Posterior cingulate gyrus (tissue), 11 donors: ENCODE results near the gene MSRB3.
A peak's percentile ranks its signal among the peaks of the same experiment; 100 is the strongest.

Source experiments
- DNase-seq, 10 donors: peaks; one replicate each; pipeline versions ENCODE4 v3.0.0 to v3.0.0-alpha.2; 2020 to 2021; ENCODE audit warnings: mixed read lengths in 3 of 10
- intact Hi-C: fragments of 100-400 bp; cut with DNase I; formaldehyde crosslinking; loops from one replicate; pipeline ENCODE4 v1.15.1; 2023

The MSRB3 gene

DNA sequence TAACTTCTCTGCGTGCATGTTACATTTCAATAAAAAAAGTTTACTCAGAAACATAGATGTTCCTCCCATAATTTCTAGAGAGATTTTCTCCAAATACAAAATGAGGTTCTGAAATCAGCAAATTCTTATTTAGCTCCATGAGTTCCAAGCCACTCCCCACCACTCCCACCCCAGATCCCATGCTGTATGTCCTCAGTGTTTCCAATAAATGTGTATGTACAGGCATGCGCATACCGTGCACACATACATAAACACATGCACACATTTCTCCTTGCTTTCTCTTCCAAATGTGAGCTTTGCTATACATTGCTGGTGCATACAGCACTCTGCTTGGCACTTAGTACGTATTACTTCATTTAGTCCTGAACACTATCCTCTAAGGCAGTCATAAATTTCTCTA lies 209.7 kb downstream of the MSRB3 start:
- no peak for DNase-seq
- intact Hi-C loops = no loop called here

- intact Hi-C loops = no loop called here
- no peak for DNase-seq
Measured at GRCh38 chr12:65490250-65490649, 211.8 kb downstream of the MSRB3 start.

GRCh38 chr12:65492998-65493912 lies 214.8 kb downstream of the MSRB3 start:
- DNase-seq = no peak
- intact Hi-C loops = no loop called here

DNA sequence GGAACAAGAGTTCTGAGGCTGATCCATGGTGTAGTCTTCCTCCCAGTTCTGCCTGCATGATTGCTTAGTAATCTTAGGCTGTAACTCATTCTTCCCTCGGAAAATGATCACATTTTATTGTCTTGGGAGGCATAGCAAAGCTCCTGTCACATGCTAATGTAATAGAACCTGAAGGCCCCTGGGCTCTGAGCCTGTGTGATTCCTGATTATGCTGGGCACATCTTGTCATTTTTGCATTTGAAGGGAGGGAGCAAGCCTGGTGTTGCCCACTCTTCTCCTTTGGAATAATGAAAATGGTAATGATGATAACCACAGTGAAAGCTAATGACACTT lies 215.4 kb downstream of the MSRB3 start:
- intact Hi-C loops = no loop called here
- no peak for DNase-seq

DNA sequence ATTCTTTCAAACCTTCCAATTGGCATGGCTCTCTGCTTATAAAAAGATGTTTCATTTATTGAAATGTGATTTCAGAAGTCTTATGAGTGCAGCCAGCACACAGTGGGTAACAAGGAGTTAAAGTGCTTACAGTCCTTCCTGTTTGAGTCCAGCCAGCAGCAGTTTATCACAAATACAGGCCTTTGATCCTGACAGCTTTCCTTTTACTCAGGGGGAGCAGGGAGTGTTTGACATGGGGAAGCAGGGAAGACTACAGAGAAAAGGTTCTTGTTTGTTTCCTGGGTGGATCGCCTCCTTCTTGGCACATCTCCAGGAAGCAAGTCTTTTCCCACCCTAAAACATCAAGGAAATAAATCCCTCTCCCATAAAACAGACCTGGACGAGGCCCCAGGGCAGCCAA lies 216.1 kb downstream of the MSRB3 start:
- intact Hi-C loops = no loop called here
- DNase-seq = no peak

GRCh38 chr12:65495233-65495632 lies 216.8 kb downstream of the MSRB3 start:
- intact Hi-C loops = no loop called here
- DNase-seq = no peak

GRCh38 chr12:65496617-65497016 lies 218.1 kb downstream of the MSRB3 start:
- DNase-seq = no peak
- intact Hi-C loops = no loop called here

DNA sequence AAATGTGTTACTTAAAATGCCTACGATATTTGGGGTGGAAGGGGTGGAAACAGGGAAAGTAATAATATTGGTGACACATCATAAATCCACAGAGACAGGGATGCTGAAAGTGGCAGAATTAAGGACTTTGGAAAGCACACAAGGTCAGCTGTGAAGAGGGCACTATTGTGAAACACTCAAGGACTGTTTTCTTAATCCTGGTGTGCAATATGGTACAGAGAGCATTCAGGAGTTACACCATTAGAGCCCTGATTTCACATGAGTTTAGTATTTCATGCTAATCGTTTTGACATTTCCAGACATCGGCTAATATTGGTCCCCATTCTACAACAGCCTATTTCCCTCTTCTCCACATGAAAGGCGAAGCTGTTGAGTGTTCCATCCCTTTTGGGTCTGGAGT lies 219.2 kb downstream of the MSRB3 start:
- intact Hi-C loops = no loop called here
- DNase-seq = no peak

- intact Hi-C loops = no loop called here
- no peak for DNase-seq
Measured at GRCh38 chr12:65499167-65499566, 220.7 kb downstream of the MSRB3 start.

- DNase-seq = no peak
- intact Hi-C loops = no loop called here
Measured at GRCh38 chr12:65500091-65500900, 221.8 kb downstream of the MSRB3 start.

DNA sequence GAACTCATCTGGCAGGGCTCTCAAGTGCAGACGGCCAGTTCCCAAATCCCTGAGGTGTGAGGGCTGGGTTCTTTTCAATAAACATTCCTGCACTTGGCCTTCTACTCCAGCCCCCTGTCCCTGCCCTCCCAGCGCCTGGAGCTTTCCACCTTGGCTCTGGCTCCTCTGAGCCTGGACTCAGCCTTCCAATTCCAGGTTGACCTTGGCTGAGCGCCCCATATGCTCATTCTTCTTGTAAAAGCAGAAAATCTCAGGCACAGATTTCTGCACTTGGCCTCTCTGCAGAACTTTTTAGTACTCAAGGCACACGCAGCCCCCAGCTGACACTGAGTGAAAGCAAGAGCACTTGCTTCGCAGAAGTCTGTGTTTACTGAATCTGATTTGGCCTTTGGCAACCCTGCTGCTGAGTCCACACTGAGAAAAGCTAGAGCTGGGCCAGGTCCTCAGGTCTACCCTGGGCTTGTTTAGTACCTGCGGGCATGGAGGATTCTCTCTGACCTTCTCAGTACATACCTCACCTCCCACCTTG lies 222.7 kb downstream of the MSRB3 start:
- DNase-seq = peak in 6 of 10 donors; percentile 12 to 81 (median 32)
- intact Hi-C loops = no loop called here

GRCh38 chr12:65501935-65502334 lies 223.5 kb downstream of the MSRB3 start:
- DNase-seq = no peak
- intact Hi-C loops = no loop called here

GRCh38 chr12:65504417-65504816 lies 225.9 kb downstream of the MSRB3 start:
- intact Hi-C loops = no loop called here

DNA sequence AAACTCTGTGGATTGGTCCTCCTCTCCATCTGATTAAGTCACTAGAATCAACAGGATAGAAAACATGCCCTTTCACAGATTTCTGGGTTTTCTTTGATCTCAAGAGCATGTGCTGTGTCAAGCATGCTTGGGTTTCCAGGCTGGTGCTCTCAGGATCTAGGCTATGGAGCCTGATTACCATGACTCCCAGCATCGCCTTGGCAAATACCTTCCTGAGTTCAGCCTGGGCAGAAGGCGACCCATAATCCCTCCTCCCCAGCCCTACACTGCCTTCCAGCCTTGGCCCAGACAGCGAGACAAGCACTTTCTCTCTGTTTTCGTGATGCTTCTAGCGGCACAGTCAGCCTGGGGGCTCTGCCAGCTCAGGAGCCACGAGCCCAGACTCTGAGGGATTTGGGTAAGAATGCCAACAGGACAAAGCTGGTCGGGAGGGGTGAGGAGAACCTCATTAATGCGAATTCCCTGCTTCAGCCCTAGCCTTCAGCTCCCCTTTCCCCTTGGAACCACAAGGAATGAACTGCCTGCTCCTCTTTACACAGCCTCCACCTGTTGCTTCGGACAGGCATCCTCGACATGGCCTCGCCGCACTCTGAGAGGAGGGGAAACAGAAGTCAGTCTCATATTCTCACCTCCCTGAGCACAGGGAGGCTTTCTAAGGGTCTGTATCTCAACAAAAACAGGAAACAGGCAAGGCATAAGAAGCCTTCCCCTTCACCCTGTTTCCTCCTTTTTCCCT lies 227.1 kb downstream of the MSRB3 start:
- DNase-seq = peak in 1 of 10 donors; percentile 16
- intact Hi-C loops = no loop called here

More at GRCh38 chr12:65504417-65504816, 225.9 kb downstream of the MSRB3 start:
- DNase-seq = no peak

DNA sequence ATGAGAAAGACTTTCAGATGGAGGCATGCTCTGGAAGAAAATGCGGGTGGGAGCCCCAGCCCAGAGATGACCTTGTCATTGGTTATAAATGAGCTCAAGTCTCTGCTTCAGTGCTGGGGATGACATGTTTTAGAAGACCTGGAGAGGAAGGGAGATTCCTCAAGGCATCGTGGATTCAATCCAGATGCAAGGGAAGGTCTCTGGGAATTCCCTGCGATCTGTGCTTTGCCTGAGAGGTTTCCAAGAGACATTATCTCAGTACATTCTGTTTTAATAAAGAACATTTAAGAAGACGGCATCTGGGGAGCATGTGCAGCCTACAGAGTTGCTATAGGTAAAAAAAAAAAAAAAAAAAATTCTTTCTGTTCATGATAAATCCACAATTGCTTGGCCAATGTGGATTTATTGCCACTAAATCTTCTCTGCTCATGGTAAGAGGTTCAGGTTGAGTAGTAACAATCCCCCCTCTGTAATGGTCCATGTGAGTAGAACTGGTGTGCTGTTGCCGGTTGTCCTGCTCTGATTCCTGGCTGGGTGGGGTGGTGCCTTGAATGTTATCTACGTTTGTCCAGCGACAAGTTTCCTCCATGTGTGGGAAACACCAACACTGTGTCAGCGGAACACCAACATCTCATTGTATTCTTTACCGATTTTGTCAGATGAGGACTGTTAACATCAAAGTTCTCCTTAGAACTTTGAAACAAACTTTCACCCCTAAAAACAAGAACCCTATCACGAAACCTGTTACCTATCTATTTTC lies 230.0 kb downstream of the MSRB3 start:
- DNase-seq = no peak

DNA sequence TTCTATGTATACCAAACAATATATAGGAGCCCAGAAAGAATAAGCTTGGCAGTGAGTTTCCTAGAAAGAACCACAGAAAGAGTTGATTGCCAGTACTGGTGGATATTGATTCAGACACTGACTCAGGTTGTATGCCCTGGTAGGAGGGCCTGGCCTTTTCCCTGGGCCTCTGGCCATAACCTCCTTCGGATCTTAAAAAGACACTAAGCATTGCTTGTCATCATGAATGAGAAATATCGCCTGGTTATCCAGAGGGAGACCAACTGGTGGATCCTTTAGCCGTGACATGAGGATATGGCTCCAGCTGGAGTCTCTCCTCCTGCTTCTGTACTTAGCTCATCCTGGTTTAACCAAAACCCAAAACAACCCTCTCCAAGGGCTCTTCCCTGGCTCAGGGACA lies 231.5 kb downstream of the MSRB3 start:
- intact Hi-C loops = no loop called here

More for the DNA sequence above, 230.0 kb downstream of the MSRB3 start:
- intact Hi-C loops = no loop called here

DNA sequence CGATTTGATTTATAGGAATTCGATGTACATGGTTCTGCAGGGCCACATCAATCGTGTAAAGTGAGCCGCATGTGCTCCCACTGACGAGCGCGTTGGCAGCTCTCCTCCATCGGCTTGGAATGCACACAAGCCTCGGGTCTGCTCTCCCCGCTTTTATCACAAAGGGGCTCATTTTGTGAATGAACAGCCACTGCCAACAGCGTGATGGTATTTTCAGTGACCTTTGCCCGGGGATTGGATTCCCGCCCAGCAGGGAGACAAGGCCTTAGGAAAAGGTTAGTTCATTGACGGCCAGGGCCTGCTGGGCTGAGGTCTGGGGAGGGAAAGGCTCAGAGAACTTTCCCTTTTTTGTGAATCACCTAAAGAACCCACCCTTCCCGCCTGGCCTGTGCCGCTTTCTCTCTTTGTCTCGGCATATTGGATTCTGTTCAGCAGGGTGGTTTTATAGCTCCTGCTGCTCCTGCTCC lies 232.1 kb downstream of the MSRB3 start:
- DNase-seq = peak; percentile 16 to 88 (median 45)
- intact Hi-C loops = no loop called here

More for the DNA sequence above, 231.5 kb downstream of the MSRB3 start:
- no peak for DNase-seq

DNA sequence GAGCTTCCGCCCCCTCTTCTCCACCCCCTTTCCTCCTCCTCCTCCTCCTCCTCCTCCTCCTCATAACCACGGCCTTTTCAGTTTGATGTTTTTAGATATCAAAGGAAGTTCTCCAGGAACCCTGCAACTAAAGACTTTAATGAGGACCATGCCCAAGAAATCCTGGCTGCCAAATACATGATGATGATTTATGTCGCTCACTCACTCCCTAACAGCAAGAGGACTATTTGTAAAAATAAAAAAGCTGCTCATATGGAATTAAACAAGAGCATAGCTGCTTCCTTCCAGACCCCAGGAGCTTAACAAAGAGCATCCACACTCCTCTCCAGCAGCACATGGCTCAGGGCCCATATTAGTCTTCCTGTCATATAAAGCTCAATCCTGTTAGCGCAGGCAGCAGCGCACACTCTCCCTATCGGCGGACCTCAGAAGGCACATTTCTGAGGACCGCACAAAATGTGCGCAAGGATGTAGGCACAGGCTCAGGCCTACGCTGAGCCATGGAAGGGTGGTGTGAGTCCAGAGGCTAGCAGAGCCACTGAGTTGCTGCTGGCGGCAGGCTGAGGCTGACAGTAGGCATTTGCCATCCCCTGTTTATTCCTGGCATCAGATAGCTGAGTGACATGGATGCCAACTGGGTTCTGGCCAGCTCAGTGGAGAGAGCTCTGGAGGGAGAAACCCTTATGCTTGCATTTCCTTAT lies 232.8 kb downstream of the MSRB3 start:
- peak in 8 of 10 donors; percentile 21 to 85 (median 31) for DNase-seq
- intact Hi-C loops = no loop called here

DNA sequence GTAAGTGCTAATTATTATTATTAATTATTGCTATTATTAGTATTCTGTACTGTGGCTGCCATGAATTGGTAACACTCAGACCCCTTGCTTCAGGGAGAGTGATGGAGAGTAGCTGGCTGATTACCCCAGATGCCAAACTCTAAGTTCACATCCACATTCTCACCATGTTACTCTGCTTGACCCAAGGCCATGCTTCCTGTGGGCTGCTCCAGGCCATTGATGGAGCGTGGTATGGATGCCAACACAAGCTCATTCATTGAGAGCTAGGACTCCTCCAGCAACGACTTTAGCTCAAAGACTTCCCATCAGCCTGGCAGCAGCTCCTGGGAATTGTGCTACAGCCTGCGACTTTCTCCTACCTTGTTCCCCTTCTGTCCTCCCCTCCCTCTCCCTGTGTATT lies 233.4 kb downstream of the MSRB3 start:
- DNase-seq = no peak
- intact Hi-C loops = no loop called here
